Measurements from ENCODE around the gene CCDC91. TPM values are rescaled to one million over a fixed set of nuclear protein-coding genes. Genes with fewer than 3 reads are reported as not detected.

Gene CCDC91
- total and polyA plus RNA-seq, 2 of the 4 experiments (the other 2 are of a cell fraction), result 8.6 to 14.7 TPM

GRCh38 chr12:28346567-28346966, 156.3 kb downstream of the CCDC91 start:
- WGBS, 2 experiments (ENCODE audit: extremely low coverage in 2 of 2, insufficient read length in 1 of 2), result no CpG with 5 or more reads among the region's 2 CpGs
- no peak overlapping the region for H2BK5ac ChIP-seq (ENCODE audit: low read depth, low read length, poor library complexity, severe bottlenecking)
- H3K27ac ChIP-seq (ENCODE audit: insufficient read depth, low read length), result no peak overlapping the region
- ATAC-seq (ENCODE audit: low read depth), result no peak
- TF ChIP-seq, protein P1, sequence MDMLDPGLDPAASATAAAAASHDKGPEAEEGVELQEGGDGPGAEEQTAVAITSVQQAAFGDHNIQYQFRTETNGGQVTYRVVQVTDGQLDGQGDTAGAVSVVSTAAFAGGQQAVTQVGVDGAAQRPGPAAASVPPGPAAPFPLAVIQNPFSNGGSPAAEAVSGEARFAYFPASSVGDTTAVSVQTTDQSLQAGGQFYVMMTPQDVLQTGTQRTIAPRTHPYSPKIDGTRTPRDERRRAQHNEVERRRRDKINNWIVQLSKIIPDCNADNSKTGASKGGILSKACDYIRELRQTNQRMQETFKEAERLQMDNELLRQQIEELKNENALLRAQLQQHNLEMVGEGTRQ (IDR thresholded peaks at IDR 0.05; ENCODE audit: low read depth, low read length), result no peak
- TF ChIP-seq ELK1 (IDR thresholded peaks at IDR 0.05; ENCODE audit: borderline replicate concordance, low read depth, low read length) (no peak), MAZ (IDR thresholded peaks at IDR 0.05; ENCODE audit: borderline replicate concordance, low read depth, low read length) (no peak), FOS (IDR thresholded peaks at IDR 0.05; ENCODE audit: low read depth, low read length) (no peak), MAFK (IDR thresholded peaks at IDR 0.05; ENCODE audit: low read depth, low read length) (no peak), CHD1 (IDR thresholded peaks at IDR 0.05; ENCODE audit: low read depth, low read length) (no peak), BHLHE40 (IDR thresholded peaks at IDR 0.05; ENCODE audit: low read depth, low read length) (no peak), RFX5 (IDR thresholded peaks at IDR 0.05; ENCODE audit: low read depth, low read length) (no peak), CEBPB (IDR thresholded peaks at IDR 0.05; ENCODE audit: low read depth, low read length) (no peak), RAD21 (IDR thresholded peaks at IDR 0.05; ENCODE audit: low read length) (no peak), POLR2A (IDR thresholded peaks at IDR 0.05; ENCODE audit: low read depth, low read length) (no peak), MXI1 (IDR thresholded peaks at IDR 0.05; ENCODE audit: borderline replicate concordance, low read depth, low read length) (no peak), RCOR1 (IDR thresholded peaks at IDR 0.05; ENCODE audit: insufficient replicate concordance, low read length) (no peak), CTCF (conservative IDR thresholded peaks at IDR 0.05; ENCODE audit: low read depth, low read length) (no peak), NFE2L2 (IDR thresholded peaks at IDR 0.05; ENCODE audit: low read depth, low read length) (no peak), SMC3 (IDR thresholded peaks at IDR 0.05; ENCODE audit: low read depth, low read length) (no peak)
- H3K9ac ChIP-seq (ENCODE audit: low read depth, low read length), result no peak overlapping the region
- H3K14ac ChIP-seq (replicated peaks; ENCODE audit: low read depth, low read length), result no peak overlapping the region
- no peak overlapping the region for H4K91ac ChIP-seq (ENCODE audit: insufficient read depth, low read depth, low read length)
- POLR2A ChIA-PET (ENCODE audit: unreplicated experiment), result interaction anchor here (0.6 kb wide), 1 partner anchor 1197 kb away, joined by 4 read pairs; no protein-coding TSS in a partner anchor
- H4K20me1 ChIP-seq (ENCODE audit: insufficient read depth, low read length), result no peaks in the 10 kb centered on the region
- H3K9me1 ChIP-seq (ENCODE audit: insufficient read depth, low read length), result no peaks in the 10 kb centered on the region; the same call in 1 of the 2 replicates
- intact Hi-C loops (cut with micrococcal nuclease), result no loop called here
- H3K27me3 ChIP-seq (ENCODE audit: control insufficient read depth, insufficient read depth, low read length), result no peaks in the 10 kb centered on the region
- H2BK20ac ChIP-seq (ENCODE audit: low read depth, low read length), result no peak overlapping the region
- no peaks in the 10 kb centered on the region for H3K9me3 ChIP-seq (ENCODE audit: control insufficient read depth, insufficient read depth, low read length)
- no peak overlapping the region for H2AK5ac ChIP-seq (ENCODE audit: low read depth, low read length)
- no peak for DNase-seq
- CTCF ChIA-PET, result no interaction called here
- in situ Hi-C loops (cut with MboI; ENCODE audit: low sequenced_read_pairs), result no loop called here
- H3K4me1 ChIP-seq (ENCODE audit: control insufficient read depth, insufficient read depth, low read length), result no peaks in the 10 kb centered on the region
- H3K4ac ChIP-seq (ENCODE audit: low read depth, low read length), result no peak overlapping the region
- no peak overlapping the region for H3K4me2 ChIP-seq (ENCODE audit: low read depth, low read length)
- H3K18ac ChIP-seq (ENCODE audit: low read depth, low read length), result no peak overlapping the region
- H2BK120ac ChIP-seq (ENCODE audit: low read depth, low read length), result no peak overlapping the region
- H4K5ac ChIP-seq (ENCODE audit: low read depth, low read length), result no peak overlapping the region
- H3K4me3 ChIP-seq (ENCODE audit: insufficient read depth, low read depth, low read length), result no peak overlapping the region
- no peak overlapping the region for H3K56ac ChIP-seq (ENCODE audit: extremely low read depth, insufficient read depth, low read length)
- no peak overlapping the region for H2BK15ac ChIP-seq (ENCODE audit: low read depth, low read length)
- no peak overlapping the region for H2AFZ ChIP-seq (replicated peaks; ENCODE audit: low read length, poor library complexity)
- 0 out of 4 replicates have a peak, but pooled peaks cover 0 to 3% of the 10 kb centered on the region in 2 experiments for H3K79me1 ChIP-seq (ENCODE audit: low read depth in 1 of 2, low read length in 2 of 2)
- BruUV-seq (replicated peaks), result no TSS peak
- no peaks in the 10 kb centered on the region; the same call in 1 of the 2 replicates for H3K36me3 ChIP-seq (ENCODE audit: control insufficient read depth, insufficient read depth, low read length)
- dilution Hi-C loops (cut with HindIII; ENCODE audit: low sequenced_read_pairs, unreplicated experiment), result no loop called here
- H3K23ac ChIP-seq (ENCODE audit: low read depth, low read length), result no peak overlapping the region
- no peak overlapping the region for H2AK9ac ChIP-seq (replicated peaks; ENCODE audit: low read depth, low read length, poor library complexity)
- H4K8ac ChIP-seq (ENCODE audit: low read depth in 2 of 2, low read length in 2 of 2), result no peak overlapping the region

Measured in IMR-90 (cell line).